Keratinocyte (primary cell): ENCODE results near the gene DNAJC18.

Experiments
- EZH2 ChIP-seq: IDR thresholded peaks from one replicate; pipeline ENCODE4 v1.6.1; 2012; ENCODE audit warnings: inconsistent platforms, mild to moderate bottlenecking, low read length, moderate library complexity
- TF ChIP-seq, protein P1 (sequence below), 3 experiments: IDR thresholded peaks in 1 of 3; conservative IDR thresholded peaks in 1 of 3; optimal IDR thresholded peaks in 1 of 3; 2 replicates in 2 of 3; 3 replicates in 1 of 3; pipeline versions ENCODE3 to v1.5.1; 2011; ENCODE audit warnings: low read length in 3 of 3, mild to moderate bottlenecking in 3 of 3, moderate library complexity in 2 of 3, control low read depth in 1 of 3, inconsistent platforms in 1 of 3; ENCODE audit not compliant: insufficient read depth in 2 of 3; ENCODE audit errors: extremely low read depth in 1 of 3

DNA sequence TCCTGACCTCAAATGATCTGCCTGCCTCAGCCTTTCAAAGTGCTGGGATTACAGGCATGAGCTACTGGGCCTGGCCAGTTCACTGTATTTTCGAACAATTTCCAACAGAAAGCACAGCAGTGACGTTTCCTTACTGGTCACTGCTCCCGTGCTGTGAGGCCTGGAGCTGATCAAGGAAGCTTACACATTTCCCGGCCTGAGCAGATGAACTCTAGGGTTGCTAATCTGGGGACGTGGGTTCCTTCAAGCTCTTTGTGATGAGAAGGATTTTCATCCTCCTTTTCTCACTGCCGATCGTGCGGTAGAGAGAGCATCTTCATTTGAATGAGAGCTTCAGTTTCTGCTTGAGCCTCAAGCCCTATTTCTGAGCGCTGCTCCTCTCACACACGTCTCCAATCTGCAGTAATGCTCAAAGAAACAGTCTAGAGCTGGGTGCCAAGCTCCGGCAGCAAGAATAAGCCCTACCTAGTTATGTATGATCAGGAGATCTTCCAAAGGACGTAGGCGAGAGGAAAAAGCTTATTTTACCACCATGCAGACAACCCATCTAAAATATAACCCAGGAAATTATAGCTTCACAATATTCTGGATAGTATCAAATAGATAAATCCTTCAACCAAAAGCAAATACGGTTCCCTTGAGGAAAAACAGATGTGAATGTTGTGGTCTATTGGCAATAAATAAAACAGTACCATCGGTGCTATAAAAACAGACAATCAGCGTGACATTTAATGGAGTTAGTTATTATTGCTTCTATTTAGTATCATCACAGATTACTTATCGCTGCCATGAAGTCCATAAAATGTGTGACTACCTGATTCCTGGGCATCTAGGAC is 28.1 kb downstream of the DNAJC18 start:
- TF ChIP-seq, protein P1, sequence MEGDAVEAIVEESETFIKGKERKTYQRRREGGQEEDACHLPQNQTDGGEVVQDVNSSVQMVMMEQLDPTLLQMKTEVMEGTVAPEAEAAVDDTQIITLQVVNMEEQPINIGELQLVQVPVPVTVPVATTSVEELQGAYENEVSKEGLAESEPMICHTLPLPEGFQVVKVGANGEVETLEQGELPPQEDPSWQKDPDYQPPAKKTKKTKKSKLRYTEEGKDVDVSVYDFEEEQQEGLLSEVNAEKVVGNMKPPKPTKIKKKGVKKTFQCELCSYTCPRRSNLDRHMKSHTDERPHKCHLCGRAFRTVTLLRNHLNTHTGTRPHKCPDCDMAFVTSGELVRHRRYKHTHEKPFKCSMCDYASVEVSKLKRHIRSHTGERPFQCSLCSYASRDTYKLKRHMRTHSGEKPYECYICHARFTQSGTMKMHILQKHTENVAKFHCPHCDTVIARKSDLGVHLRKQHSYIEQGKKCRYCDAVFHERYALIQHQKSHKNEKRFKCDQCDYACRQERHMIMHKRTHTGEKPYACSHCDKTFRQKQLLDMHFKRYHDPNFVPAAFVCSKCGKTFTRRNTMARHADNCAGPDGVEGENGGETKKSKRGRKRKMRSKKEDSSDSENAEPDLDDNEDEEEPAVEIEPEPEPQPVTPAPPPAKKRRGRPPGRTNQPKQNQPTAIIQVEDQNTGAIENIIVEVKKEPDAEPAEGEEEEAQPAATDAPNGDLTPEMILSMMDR (optimal IDR thresholded peaks at IDR 0.05 in 1 of 3, IDR thresholded peaks at IDR 0.05 in 1 of 3, conservative IDR thresholded peaks at IDR 0.05 in 1 of 3; ENCODE audit: extremely low read depth in 1 of 3, insufficient read depth in 2 of 3, low read length in 3 of 3) = no peak
- no peak for TF ChIP-seq EZH2
